IPS DF 6.9 (cell line): ENCODE measurements around the gene TMPRSS15.
"Not testable (repeated sequence)": the region's sequence is repeated elsewhere in the genome, so short reads cannot be mapped to it uniquely, and the experiment has no call there.

ENCODE experiments used
- DNase-seq: peaks from one replicate; pipeline ENCODE4 v3.0.0-alpha.2; 2013; ENCODE audit warnings: low read depth, low spot score
- H3K27ac ChIP-seq: one replicate; pipeline ENCODE4 v1.5.1; 2013; ENCODE audit warnings: low read length, control low read depth
- H3K27me3 ChIP-seq: 2 replicates; pipeline ENCODE4 v1.6.1; 2013; ENCODE audit warnings: mild to moderate bottlenecking, low read length; ENCODE audit not compliant: control insufficient read depth, insufficient read depth
- H3K36me3 ChIP-seq: 2 replicates; pipeline ENCODE4 v1.6.1; 2013; ENCODE audit warnings: low read length; ENCODE audit not compliant: control insufficient read depth, insufficient read depth
- H3K4me1 ChIP-seq: 2 replicates; pipeline ENCODE4 v1.6.1; 2013; ENCODE audit warnings: low read length; ENCODE audit not compliant: control insufficient read depth, insufficient read depth
- H3K4me3 ChIP-seq: 2 replicates; pipeline ENCODE4 v1.5.1; 2013; ENCODE audit warnings: mild to moderate bottlenecking, low read length
- H3K9me3 ChIP-seq: 2 replicates; pipeline ENCODE4 v1.6.1; 2013; ENCODE audit warnings: low read length, inconsistent platforms; ENCODE audit not compliant: control insufficient read depth, insufficient read depth
- WGBS: extraction: QIAGEN DNeasy Blood & Tissue Kit; methylation state at CpG from one replicate; pipeline ENCODE4 v1.1.7; 2013; ENCODE audit warnings: mixed read lengths, missing lambda C conversion rate; ENCODE audit not compliant: insufficient read length, insufficient coverage; 5-methylcytosine and 5-hydroxymethylcytosine counted together

Gene TMPRSS15

GRCh38 chr21:18398843-18399242 lies 4.7 kb downstream of the TMPRSS15 start:
- H3K4me1 ChIP-seq: no peaks in the 10 kb centered on the region
- no peaks in the 10 kb centered on the region for H3K9me3 ChIP-seq
- H3K27me3 ChIP-seq: no peaks in the 10 kb centered on the region
- WGBS: no CpG with 5 or more reads among the region's 5 CpGs
- DNase-seq: no peak
- no peak overlapping the region for H3K27ac ChIP-seq
- H3K36me3 ChIP-seq: no peaks in the 10 kb centered on the region
- H3K4me3 ChIP-seq: no peak overlapping the region

- DNase-seq: no peak
- Histone ChIP-seq H3K4me3 (no peak overlapping the region), H3K4me1 (no peaks in the 10 kb centered on the region), H3K9me3 (no peaks in the 10 kb centered on the region; the same call in 1 of the 2 replicates), H3K27me3 (no peaks in the 10 kb centered on the region), H3K36me3 (peaks cover 2% of the 10 kb centered on the region; the same call in 1 of the 2 replicates), H3K27ac (no peak overlapping the region)
- WGBS: no CpG with 5 or more reads among the region's 2 CpGs
Observed at GRCh38 chr21:18387994-18388393, 15.6 kb downstream of the TMPRSS15 start.

DNA sequence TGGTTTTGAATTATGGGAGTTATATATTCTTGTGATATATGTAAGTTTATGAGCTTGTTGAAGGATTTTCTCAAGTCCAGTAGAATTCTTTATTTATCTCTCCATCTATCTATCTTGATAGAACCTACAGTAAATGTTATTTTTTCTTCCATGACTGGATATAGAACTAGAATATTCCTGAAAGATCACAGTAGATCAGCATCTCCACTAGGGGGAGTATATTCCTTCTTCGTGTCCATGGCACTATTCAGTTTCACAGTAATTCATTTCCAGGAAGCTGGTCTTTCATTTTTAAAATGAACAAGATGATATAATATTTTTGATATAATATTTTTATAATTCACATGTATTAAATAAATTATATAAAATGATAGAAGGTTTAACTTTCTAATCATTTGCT lies 18.8 kb downstream of the TMPRSS15 start:
- WGBS: no CpG with 5 or more reads among the region's 1 CpG
- no peaks in the 10 kb centered on the region for H3K27me3 ChIP-seq
- H3K4me3 ChIP-seq: no peak overlapping the region
- H3K36me3 ChIP-seq: no peaks in the 10 kb centered on the region
- H3K27ac ChIP-seq: no peak overlapping the region
- H3K4me1 ChIP-seq: no peaks in the 10 kb centered on the region
- no peaks in the 10 kb centered on the region for H3K9me3 ChIP-seq
- DNase-seq: peak; percentile 16

DNA sequence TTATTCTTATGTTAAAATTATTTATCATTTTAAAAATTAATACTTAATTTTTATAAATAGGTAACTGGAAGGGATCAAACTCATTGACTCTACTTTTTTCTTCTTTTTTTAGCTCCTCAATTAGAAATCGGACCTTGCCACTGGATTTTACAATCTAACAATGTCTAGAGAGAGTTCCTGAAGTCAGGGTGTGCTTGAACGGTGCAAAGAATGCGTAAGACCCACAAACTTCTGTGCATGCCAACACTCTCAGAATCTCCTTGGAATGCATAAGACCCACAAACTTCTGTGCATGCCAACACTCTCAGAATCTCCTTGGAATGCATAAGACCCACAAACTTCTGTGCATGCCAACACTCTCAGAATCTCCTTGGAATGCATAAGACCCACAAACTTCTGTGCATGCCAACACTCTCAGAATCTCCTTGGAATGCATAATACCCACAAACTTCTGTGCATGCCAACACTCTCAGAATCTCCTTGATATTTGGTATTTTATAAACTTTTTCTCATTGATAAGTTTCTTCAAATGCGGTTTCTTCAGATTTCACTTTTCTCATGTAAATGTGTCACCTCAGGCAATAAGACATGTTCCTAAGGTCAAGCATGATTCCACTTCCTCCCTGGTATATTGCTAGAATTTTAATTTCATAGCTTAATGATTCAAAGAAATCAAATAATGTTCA lies 20.5 kb downstream of the TMPRSS15 start:
- not testable (repeated sequence) for DNase-seq, H3K4me3 ChIP-seq, H3K9me3 ChIP-seq, H3K27ac ChIP-seq, H3K27me3 ChIP-seq, H3K36me3 ChIP-seq, H3K4me1 ChIP-seq
- WGBS: no CpG with 5 or more reads among the region's 4 CpGs

DNA sequence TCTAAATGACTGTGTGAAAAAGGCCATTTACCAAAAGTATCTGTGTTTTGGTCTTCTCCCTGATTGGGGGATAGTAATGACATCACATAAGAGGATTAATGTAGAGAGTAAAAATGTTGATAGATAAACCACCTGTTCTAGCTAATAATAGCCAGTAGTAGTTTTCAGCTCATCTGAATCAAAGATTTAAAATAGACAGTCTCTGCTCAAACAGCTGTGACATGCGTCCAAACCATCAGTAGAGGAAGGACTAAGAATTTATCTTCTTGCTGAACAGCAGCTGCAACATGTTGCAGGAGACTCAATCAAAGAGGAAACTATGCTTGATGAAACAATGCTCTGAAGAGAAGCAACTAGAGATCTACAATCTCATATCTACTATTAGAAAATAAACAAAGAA lies 21.4 kb downstream of the TMPRSS15 start:
- Histone ChIP-seq H3K27me3 (no peaks in the 10 kb centered on the region), H3K4me3 (no peak overlapping the region), H3K4me1 (no peaks in the 10 kb centered on the region), H3K9me3 (no peaks in the 10 kb centered on the region), H3K36me3 (no peaks in the 10 kb centered on the region), H3K27ac (no peak overlapping the region)
- no CpG with 5 or more reads among the region's 1 CpG for WGBS
- no peak for DNase-seq

DNA sequence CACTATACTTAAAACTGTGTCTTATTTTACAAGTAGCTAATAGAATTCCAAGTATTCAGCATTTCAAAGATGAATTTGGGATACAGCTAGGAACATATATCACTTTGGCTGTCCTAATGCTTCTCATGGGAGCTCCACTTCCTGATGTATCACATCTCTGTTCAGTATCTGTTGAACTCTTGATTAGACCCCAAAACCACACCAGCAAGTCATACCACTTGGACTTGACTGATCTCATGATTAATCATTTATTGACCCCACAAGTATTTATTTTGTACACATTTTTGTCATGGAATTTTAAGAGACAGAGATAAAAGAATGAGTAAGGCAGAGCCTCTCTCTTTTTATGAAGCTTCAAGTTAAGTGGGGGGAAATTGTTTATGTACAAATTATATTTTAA lies 30.0 kb downstream of the TMPRSS15 start:
- DNase-seq: no peak
- Histone ChIP-seq H3K27ac (no peak overlapping the region), H3K36me3 (no peaks in the 10 kb centered on the region), H3K27me3 (no peaks in the 10 kb centered on the region), H3K4me1 (no peaks in the 10 kb centered on the region), H3K9me3 (no peaks in the 10 kb centered on the region), H3K4me3 (no peak overlapping the region)

- Histone ChIP-seq H3K4me3 (no peak overlapping the region), H3K9me3 (no peaks in the 10 kb centered on the region), H3K36me3 (no peaks in the 10 kb centered on the region), H3K4me1 (no peaks in the 10 kb centered on the region), H3K27ac (no peak overlapping the region), H3K27me3 (no peaks in the 10 kb centered on the region)
- no CpG with 5 or more reads among the region's 1 CpG for WGBS
- DNase-seq: no peak
Observed at GRCh38 chr21:18370301-18370700, 33.3 kb downstream of the TMPRSS15 start.

DNA sequence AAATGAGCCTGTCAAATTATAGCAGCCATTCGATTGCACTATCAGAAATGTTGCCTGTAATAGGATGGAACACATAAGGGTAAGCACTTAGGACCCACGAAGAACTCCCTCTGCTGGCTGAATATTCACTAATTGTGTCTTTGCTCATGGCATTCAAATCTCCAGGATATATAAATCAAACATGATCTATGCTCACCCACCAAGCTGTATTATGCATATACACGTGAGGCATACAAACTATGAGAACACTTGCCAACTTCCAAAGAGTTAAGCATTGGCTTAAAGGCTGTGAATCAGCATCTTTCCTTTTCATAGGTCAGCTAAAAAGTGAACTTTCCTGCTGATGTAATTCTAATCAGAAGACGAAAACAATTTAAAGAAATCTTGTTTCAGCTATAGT lies 34.5 kb downstream of the TMPRSS15 start:
- no peak overlapping the region for H3K27ac ChIP-seq
- no peaks in the 10 kb centered on the region for H3K4me1 ChIP-seq
- no CpG with 5 or more reads among the region's 4 CpGs for WGBS
- H3K27me3 ChIP-seq: no peaks in the 10 kb centered on the region
- H3K4me3 ChIP-seq: no peak overlapping the region
- no peaks in the 10 kb centered on the region for H3K9me3 ChIP-seq
- no peak for DNase-seq
- H3K36me3 ChIP-seq: no peaks in the 10 kb centered on the region

DNA sequence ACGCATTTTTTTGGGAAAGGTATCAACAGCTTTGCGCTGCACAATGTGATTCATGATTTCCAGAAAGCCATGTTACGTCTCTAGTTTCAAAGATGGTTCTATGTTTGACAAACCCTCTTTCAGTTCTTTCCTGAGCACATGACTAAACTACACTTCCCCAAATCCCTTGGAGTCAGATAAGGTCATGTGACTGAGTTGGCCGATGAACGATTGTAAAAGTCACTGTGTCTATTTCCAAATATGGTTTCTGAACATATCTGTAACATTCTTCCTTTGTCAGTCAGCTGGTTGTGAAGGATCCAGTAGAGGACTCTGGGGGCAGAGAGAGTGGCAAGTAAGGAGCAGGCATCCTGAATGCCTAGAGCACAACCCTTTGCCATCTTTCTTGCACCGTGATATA lies 35.4 kb downstream of the TMPRSS15 start:
- Histone ChIP-seq H3K4me3 (no peak overlapping the region), H3K36me3 (no peaks in the 10 kb centered on the region), H3K27ac (no peak overlapping the region), H3K9me3 (no peaks in the 10 kb centered on the region), H3K4me1 (no peaks in the 10 kb centered on the region), H3K27me3 (no peaks in the 10 kb centered on the region)
- DNase-seq: no peak
- WGBS: no CpG with 5 or more reads among the region's 6 CpGs

- no peaks in the 10 kb centered on the region for H3K9me3 ChIP-seq
- no peaks in the 10 kb centered on the region for H3K4me1 ChIP-seq
- H3K27ac ChIP-seq: no peak overlapping the region
- no peak for DNase-seq
- H3K4me3 ChIP-seq: no peak overlapping the region
- WGBS: no CpG with 5 or more reads among the region's 2 CpGs
- no peaks in the 10 kb centered on the region for H3K36me3 ChIP-seq
- H3K27me3 ChIP-seq: no peaks in the 10 kb centered on the region
Observed at GRCh38 chr21:18356801-18357200, 46.8 kb downstream of the TMPRSS15 start.

GRCh38 chr21:18354947-18355346 lies 48.6 kb downstream of the TMPRSS15 start:
- Histone ChIP-seq H3K36me3 (no peaks in the 10 kb centered on the region), H3K27ac (no peak overlapping the region), H3K4me3 (no peak overlapping the region), H3K4me1 (no peaks in the 10 kb centered on the region), H3K27me3 (no peaks in the 10 kb centered on the region), H3K9me3 (no peaks in the 10 kb centered on the region)
- WGBS: no CpG with 5 or more reads among the region's 1 CpG
- no peak for DNase-seq
